ENCODE data around the gene NEDD4L.

NEDD4L gene

DNA sequence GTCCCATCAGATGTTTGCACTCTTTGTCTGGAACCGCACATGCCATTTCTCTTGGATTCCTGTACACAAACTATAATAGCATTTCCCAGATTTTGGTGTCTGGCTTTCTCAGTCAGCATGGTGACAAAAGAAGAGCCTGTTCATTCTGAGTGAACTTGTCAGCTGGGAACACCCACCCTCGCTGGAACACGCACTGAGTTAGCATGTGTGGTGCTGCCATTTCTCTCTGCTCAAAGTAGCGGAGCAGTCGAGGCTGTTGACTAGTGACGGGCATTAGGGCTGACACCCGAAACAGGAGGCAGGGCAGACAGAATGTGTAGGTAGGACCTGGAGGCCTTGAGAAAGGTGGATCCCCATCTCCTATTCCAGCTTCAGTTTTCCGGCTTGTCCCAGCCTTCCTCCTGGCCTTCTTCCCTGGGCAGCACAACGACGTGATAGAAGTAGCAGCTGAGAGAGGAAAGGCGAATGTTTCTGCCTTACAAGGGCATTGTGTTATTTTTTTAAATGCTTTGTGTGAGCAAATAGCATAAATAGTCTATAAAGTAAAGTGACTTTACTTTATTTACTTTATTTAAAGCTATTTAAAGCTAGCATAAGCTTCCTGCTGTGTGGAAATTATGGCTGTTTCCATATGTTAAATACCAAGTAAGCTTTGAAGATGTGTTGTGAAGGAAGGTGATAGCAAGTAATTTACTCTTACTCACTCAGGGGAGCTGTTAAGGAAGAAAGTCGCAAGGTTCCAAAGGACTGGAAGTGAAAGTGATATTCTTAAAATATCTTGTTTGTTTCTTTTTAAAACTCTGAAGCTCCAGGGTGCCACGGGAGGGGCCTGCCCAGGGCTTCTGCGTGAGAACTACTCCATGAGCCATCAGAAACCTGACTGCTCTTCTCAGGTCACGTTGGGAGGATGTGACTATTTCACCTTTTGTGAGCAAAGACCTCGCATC, 272.6 kb downstream of the NEDD4L start:
- DNase-seq (ENCODE audit: low read depth in 2 of 2) = no peak

DNA sequence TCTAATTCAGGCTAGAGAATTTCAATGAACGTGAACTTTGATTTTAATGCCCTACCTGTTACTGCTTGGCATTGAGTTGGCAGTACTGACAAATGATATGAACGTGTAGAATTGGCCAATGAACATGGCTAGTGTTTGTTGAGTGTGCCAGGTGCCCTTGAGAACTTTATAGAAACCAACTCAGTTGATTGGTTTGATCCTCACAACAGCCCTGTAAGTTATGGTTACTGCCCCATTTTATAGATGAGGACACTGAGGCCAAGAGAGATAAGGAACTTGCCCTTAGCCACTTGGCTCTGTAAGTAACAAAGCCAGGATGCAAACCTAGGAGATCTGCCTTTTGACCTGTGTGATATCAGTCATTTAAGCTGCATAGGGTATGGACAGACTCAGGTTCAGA, 275.7 kb downstream of the NEDD4L start:
- DNase-seq (ENCODE audit: low read depth in 2 of 2) = no peak

DNA sequence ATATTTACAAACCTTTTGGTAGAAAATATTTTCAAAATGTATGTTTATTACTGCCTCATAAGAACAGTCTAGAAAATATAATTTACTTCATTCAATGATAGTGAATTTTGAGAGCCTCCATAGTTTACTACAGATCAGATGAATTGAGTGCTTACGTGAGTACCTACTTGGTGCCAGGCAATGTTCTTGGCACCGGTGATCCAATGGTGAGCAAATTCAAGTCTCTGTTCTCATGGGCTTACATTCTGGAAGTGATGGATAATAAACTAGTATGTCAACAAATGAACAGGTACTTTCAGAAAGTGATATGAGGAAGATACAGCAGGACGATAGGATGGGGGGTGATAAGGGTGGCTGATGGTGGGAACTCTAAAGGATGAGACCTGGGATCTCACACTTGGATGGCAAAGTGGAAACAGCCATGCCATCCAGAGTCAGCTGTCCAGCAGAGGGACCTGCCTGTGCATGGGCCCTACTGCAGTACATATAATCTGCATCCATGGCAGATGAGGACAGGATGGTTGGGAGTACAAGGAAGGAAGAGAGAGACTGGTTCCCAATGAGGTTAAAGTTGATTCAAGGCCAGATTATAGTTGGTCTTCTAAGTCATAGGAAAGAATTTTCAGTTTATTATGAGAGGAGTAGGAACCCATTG, 277.0 kb downstream of the NEDD4L start:
- no peak for DNase-seq (ENCODE audit: low read depth in 2 of 2)

DNA sequence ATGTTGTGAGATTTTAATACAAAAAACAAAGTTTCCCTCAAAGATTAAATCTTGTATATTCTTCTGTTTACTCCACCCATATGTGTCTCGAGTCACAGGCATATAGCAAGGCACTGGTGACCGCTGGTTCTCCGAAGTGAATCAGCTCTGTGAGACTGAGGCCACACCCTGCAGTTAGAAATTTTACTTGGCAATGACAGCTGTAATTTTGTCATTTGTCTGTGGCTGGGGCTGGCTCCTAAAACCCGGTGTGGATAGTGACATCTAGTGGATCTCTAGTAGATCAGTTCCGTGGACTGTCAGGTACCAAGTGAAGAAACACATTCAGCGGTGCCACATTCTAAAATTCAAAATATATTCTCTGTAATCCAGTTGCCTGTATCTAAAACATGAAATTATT, 278.0 kb downstream of the NEDD4L start:
- DNase-seq (ENCODE audit: low read depth in 2 of 2) = no peak

DNA sequence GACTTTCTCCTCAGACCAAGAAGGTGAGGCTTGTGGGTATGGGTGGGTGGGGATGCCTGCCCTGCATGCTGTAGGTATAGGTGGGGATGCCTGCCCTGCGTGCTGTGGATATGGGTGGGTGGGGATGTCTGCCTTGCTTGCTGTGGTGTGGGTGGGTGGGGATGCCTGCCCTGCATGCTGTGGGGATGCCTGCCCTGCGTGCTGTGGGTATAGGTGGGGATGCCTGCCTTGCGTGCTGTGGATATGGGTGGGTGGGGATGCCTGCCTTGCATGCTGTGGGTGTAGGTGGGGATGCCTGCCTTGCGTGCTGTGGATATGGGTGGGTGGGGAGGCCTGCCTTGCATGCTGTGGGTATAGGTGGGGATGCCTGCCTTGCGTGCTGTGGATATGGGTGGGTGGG, 278.4 kb downstream of the NEDD4L start:
- no peak for DNase-seq (ENCODE audit: low read depth in 2 of 2)

DNA sequence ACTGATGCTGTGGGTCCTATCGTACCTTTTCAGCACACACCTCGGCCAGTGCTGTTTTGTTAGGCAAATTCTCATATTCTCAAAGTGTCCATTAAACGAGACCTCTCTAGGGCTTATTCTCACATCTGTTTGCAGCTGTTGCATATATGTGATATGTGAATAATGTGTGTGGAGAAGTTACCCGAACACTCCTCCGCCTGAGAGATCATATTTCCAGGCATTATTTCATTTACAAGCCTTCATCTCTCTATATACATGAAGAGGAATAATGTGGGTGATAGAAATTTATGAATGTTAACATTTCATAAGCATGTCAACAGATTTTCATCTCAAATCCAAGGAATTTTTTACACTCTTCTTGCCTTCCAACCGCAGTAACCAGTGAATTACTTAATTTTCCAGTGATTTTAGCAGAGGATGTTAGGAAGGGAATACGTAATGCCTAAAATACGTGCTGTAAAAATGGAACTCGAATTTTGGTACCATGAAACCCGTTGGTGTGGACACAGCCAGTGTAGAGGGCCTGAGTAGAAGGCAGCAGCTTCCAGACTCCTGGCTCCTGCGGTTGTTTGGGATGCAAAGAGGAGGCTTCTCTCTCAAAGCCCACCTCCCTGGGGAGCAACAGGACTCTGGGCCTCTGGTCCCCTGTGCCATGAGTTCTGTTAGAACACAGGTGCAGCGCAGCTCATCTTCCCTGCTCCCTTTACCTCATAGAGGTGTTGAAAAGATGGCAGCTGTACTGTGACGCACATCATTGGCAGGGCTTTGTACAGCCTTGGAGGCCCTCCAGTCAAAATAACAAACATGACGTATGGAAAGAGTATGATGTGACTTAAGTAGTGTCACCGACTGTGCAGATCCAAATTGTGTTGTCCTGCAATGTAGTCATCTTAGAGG, 280.1 kb downstream of the NEDD4L start:
- DNase-seq (ENCODE audit: low read depth in 2 of 2) = no peak

DNA sequence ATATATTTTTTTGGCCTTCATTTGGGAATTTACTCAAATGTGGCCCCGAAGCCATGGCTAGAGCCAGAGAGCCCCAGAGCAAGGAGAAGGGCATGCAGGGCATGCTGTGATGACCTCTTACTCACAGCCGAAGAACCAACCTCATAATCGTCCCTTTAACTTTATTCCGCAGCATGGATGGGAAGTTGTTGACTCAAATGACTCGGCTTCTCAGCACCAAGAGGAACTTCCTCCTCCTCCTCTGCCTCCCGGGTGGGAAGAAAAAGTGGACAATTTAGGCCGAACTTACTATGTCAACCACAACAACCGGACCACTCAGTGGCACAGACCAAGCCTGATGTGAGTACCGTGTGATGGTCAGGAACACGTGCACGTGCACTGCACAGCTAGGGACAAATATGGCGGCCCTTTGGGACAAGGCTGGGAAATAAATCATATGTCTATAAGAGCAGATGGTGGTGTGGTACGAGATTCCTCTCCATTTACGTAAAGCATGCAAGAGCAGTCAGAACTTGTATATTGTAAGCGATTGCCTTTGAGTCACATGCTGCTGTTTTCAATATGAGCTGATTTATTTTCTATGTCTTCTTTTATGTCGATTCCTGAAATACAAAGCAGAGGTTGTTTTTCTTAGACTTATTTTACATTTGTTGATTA, 280.9 kb downstream of the NEDD4L start:
- DNase-seq (ENCODE audit: low read depth in 2 of 2) = no peak

DNA sequence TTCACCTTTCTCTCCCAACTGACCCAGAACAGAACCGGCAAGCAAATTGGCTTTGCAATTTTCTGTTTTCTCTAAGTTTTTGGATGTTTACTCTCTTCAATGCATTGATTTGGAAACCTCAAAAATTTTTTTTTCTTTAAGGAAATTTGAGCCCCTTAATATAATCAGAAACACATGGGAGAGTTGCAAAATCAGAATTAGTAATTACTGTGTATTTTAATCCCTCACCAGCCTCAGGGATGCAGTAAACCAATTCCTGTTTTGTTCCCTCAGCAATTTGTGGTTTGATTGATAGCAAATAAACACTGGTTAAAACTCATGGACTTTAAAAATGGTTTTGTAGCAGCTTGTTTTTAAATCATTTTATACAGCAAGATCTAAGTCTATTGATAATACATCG, 281.5 kb downstream of the NEDD4L start:
- DNase-seq (ENCODE audit: low read depth in 2 of 2) = no peak

DNA sequence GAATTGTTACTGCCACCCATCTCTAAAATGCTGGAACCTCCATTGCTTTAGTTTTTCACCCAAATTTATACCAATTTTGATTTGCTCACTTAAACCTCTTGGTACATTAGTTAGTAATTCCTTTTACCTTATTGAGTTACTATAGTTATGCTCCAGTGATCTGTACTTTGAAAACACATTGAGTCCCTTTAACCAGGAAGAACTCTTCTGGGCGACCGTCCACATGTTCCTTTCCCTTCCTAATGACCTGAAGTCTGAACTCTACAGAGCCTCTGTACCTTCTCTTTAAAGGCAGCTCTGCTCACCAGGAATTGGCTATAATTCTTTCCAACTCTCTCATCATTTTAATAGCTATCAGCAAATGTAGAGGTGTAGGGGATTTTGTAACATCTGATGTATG, 290.0 kb downstream of the NEDD4L start:
- no peak for DNase-seq (ENCODE audit: low read depth in 2 of 2)

DNA sequence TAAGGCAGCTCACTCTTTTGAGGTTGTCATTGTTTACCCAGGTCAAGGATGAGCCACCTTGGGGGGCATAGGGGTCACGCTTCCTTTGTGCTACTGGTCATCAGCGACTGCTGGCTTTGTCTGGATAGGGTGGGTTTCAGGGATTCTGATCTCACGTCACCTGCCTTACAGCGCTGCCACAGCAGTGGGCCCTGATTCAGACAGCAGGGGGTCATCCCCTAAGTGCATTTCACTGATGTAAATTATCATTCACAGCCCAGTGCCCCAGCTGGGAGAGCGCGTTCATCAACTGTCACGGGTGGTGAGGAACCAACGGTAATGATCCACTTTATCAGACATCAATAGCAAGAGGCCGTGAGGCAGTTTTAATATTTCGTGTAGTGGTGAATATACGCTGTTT, 291.2 kb downstream of the NEDD4L start:
- no peak for DNase-seq (ENCODE audit: low read depth in 2 of 2)

DNA sequence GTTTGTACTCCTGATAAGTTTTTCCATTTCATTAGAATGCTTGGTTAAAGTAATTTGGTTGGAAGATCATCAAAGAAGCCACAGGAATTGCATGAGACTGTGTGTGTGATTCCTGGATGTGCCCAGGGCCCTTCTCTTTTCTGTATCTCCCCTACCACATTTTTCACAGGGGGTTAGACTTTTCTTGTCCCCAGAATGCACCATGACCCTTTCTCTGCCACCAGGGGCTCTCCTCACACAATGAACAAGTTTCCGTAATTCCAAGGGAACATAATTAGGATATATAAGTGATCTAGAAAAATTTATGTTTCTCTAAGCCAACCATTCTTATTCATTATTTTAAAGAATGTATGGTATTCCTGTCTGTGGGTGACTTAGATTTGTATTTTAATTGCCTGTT, 291.8 kb downstream of the NEDD4L start:
- DNase-seq (ENCODE audit: low read depth in 2 of 2) = no peak

DNA sequence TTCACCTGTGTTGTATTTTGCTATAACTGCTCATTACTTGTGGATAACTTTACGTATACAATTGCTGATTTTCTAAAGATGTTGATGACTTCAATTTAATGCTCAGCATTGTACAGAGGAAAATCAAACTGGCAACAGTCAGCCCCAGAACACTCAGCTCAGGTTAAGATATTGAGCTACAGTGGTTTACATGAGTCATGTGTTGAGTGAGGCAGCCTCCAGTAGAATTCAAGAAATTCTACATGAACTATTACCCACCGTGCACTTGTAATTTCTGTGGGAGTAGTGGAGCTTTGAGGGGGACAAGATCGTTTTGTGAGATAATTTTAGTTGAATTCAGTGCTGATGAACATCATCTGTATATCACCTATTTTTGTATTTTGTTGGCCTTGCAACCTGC, 292.6 kb downstream of the NEDD4L start:
- DNase-seq (ENCODE audit: low read depth in 2 of 2) = no peak

DNA sequence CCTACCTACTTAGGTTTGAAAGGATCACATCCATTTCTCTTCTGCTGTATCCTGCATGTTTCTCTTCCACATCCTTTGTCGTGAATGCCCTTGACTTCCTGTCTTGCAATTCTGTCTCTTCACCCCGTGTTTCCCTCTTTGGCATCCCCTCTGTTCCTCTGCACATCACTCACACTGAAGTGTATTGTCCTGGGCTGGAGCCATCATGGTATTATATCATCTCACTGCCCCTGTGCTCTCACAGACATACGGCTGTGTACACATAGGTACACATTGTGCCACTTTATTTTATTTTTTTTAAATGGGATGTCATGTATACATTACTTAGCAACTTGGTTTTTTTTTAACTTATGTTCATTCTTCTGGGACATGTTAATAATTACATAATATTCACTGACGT, 293.3 kb downstream of the NEDD4L start:
- DNase-seq (ENCODE audit: low read depth in 2 of 2) = no peak

DNA sequence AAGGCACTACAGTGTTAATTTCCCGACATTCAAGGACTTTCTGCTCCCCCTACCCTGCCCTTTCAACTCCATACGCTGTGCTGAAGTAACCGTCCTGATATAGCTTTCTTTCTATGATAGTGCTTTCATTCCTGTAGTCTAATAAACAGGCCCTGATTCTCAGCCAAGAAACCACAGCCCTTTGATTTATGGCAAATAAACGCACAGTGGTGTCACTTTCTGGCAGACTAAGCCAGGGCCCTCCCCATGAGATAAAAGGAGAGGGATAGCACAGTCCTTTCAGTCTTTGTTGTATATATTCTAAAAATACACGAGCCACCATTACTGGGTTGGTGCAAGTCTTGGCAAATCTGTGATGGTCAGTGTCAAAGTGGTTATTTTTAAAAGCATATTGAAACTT, 293.7 kb downstream of the NEDD4L start:
- no peak for DNase-seq (ENCODE audit: low read depth in 2 of 2)

DNA sequence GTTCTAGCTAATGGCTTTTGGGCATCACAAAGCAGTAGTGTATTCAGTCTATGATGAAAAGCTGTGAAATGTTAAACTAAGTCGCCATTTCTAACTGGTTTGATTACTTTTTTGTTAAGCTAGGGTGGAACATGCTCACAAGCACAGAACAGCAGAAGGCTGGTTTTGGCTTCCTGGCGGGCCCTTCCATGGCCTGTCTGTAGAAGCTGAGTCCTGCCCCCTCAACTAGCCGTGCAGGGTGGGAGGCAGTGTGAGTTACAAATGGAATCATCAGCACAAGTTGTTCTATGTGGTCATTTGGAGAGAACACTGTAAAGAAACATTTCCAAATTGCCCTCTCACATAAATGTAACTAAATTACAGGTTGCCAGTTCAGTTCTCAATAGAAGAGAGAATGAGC, 294.1 kb downstream of the NEDD4L start:
- DNase-seq (ENCODE audit: low read depth in 2 of 2) = no peak

DNA sequence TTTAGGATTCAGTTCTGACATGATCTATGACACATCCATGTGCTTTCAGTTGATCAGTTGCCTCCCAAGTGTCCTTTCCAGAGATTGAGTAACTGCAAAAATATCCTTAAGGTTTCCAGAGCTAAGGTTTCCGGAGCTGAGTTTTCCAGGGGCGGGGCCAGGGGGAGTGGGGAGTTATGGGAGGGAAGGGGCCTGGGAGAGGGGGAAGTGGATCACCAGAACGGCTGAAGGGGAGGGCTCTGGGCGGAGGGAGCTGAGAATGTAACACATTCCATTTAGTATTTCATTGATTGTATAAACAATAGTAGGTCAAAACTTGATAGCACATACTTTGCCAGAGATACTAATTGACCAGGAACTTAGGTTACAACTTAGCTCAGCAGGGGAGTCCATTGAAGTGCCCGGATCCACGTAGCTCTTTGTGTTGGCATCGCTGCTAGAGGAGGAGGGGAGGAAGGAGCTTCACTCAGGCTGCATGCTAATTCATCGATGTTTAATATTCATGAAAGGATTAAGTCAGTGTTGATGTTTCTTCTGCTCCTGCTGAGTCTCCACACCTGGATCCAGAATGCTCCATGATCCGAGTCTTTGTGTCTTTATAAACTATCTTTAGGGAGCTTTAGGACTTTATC, 295.1 kb downstream of the NEDD4L start:
- no peak for DNase-seq (ENCODE audit: low read depth in 2 of 2)

DNA sequence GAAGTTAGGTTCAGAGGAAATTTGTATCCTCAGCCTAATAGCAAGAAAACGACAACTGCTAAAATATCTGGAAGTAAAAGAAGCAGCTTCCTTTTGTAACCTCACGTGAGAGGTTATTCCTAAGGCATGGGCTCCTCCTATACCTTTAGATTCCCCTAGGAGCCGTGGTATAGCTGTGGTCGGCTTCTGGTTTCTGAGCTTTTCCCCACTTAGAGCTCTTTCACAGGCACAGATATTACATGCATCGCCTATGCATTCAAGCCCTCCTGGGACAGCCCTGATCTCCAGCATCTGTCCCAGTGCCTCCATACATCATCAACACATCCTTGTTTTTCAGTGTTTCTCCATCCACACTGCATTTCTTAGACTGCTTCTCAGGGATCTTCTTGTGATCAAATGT, 295.9 kb downstream of the NEDD4L start:
- no peak for DNase-seq (ENCODE audit: low read depth in 2 of 2)

DNA sequence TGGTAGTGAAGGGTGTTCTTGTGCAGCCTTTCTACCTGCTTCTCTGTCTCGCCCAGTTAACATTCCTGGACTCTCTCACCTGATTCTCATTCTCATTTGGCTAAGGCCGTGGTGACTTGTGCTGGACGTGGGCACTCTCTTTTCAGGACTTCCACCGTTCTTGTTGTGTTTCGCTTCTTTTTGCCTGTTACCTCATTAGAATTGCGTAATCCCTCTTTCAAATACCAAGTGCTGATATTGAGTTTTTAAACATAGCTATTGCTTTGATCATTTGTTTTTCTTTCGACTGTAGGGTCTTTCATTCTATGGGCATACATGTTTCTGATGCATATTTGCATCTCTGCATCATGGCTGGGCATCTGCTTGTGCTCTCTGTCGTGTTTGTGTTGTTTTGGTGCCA, 297.9 kb downstream of the NEDD4L start:
- no peak for DNase-seq (ENCODE audit: low read depth in 2 of 2)

DNA sequence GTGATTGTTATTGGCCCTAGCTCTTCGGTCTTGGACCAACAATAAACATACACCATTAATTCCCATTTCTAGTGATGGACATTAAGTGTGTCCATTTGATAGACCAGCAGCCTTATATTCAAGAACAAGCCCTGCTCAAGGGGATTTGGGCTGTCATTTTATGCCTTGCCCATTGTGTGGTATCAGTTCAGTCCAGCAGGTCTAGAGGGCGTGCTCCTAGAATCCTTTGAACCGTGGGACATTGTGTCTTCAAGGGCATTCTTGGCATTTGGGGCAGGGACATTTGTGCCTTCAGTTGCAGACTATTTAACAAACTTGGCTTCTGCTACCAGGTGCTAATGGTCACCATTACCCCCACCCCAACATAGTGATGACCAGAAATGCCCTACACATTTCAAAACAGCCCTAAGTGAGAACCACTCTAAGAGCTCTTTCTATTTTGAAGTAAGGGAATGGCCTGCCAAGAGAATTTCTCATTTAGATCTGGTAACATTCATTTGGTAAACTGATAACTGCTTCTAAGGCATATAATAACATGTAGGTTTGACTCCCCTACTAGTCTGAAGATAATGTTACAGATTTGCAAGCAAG, 300.1 kb downstream of the NEDD4L start:
- no peak for DNase-seq (ENCODE audit: low read depth in 2 of 2)

DNA sequence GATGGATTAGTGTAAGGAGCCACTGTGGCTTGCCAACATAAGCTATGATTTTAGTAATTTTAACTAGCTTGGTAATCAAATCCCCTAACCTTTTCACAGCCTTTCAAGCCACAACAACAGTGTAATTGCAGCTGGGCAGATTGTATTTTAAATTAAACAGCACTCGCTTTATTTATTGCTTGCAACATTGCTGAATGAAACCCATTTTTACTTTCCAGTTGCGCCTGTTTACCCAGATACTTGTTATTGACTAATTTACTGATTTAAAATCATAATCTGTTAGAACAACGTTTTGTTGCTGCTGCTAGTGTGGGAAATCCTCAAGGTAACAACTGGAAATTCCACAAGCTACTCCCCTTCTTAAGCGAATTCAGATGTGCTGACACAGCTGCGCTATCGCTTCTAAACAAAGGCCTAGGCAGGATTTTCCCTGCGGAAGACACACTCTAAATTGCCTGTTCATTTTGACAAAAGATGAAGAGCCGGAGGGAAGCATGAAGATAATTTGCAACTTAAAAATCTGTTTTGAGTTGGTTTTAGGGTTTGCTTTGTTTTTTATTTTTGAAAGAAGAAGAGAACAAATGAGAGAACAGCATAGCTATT, 300.9 kb downstream of the NEDD4L start:
- DNase-seq (ENCODE audit: low read depth in 2 of 2) = no peak

DNA sequence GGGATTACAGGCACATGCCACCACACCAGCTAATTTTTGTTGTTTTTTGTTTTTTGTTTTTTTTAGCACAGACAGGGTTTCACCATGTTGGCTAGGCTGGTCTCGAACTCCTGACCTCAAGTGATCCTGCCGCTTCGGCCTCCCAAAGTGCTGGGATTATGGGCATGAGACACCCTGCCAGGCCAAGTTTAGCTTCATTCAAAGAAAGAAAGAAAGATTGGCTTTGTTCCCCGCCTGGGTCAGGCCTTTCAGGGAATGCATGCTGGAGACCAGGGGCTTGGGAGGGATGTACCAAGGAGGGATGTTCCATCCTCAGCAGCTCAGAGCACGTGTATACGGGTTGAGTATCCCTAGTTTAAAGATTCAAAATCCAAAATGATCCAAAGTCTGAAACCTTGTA, 301.8 kb downstream of the NEDD4L start:
- DNase-seq (ENCODE audit: low read depth in 2 of 2) = no peak

Measured in stimulated activated CD4-positive, alpha-beta T cell treated with anti-CD3 and anti-CD28 coated beads, Interleukin-1b, Interleukin-23, amount 100 ng/mL, for 1 hour (primary cell).